Putamen (tissue), 1 donor: Measurements from ENCODE around the gene RNF123.
"Not testable (repeated sequence)": the region's sequence is repeated elsewhere in the genome, so short reads cannot be mapped to it uniquely, and the experiment has no call there.

ENCODE experiments used
- DNase-seq: peaks from one replicate; pipeline ENCODE4 v3.0.0-alpha.2; 2016; ENCODE audit warnings: low spot score

Gene RNF123

DNA sequence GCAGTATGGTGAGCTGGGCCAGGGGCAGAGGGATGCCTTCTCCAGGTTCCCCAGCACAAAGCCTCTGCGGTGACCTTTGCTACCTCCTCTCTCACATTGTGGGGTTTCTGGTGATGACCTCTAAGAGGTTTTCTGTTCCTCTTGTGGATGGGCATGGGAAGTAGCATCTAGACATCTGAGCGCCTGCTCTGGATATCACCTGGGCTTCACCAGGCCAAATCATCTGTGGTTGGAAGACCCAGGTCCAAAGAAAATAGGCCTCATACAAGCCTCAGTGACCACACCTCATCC, 8.2 kb upstream of the RNF123 start:
- no peak for DNase-seq

DNA sequence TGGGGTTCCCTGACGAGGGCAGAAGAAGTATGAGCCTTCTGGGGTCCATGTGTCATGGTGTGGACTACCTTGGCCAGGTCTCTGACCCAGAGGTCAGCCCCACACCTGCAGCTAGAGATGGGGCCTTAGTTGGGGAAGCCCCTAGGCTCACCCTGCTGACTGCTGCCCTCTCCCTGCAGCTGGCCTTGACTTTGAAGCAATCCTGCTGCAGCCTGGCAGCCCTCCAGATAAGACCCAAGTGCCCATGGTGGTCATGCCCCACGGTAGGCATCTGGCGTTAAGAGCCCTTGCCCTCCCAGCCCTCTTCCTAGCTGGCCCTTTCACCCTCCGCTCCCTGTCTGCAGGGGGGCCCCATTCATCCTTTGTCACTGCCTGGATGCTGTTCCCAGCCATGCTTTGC, 7.8 kb upstream of the RNF123 start:
- no peak for DNase-seq

DNA sequence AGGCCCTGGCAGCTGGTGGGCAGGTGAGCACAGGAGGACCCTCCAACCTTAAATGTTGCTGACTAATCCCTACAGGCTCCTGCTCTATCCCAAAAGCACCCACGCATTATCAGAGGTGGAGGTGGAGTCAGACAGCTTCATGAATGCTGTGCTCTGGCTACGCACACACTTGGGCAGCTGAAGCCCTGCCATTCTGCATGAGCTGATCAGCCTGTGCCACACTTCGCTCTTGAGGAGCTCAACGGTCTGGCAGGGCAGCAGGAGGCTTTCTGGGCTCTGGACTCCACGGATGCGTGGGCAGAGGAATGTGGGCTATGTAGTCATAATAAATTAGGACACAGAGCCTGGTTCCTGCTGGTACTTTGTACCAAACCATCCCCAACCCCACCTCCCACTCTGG, 6.2 kb upstream of the RNF123 start:
- DNase-seq: peak; percentile 68

DNA sequence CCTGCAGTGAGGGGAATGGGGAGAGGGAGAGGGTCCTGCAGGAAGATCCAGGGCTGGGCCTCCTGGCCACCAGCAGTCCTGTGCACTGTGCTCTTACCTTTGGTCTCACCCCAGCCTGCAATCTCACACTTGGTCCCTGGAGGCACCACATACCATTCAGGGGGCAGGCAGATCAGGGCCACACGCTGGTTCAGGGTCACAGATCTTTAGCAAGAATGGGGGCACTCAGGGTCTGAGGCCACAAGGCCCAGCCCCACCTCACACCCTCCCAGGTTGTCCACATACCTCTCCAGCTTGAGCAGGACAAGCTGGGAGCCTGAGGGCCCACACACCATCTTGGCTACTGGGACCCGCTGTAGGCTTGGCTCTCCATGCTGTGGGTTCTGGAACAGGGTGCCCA, 4.9 kb upstream of the RNF123 start:
- DNase-seq: not testable (repeated sequence)

DNA sequence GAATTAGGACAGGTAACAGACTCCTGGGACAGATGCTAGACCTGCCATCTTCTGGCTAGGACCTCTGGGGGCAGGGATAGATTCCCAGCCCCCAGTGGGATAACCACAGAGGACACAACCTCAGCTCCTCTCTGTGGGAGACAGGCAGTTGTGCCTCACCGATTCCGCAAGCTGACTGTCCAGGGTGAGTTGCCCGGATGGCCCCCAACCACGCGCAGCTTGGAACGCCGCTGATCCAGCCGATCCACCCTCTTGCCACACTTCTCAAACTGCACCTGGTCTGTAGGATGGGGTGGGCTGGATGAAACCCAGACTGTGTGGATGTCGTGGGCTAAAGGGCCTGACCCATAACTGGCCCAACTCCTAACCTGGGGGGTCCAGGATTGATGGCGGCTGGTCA, 4.3 kb upstream of the RNF123 start:
- not testable (repeated sequence) for DNase-seq

DNA sequence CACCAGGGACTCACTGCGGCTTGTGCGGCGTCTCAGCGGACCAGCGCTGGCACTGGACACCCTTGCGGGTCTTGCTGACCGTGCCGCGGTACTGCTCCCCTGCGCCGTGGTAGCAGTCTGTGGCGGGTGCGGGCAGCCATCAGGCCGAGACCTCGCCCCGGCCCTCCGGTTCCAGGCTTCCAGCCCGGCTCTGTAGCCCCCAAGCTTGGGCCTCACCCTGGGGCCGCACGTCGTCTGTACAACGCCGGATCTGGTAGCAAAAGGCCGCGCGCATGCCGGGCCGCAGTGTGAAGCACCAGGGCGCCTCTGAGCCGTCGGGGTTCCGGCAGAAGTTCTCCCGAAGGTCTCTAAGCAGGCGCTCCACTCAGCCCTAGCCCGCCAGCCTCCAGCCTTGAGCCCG, 3.5 kb upstream of the RNF123 start:
- not testable (repeated sequence) for DNase-seq

DNA sequence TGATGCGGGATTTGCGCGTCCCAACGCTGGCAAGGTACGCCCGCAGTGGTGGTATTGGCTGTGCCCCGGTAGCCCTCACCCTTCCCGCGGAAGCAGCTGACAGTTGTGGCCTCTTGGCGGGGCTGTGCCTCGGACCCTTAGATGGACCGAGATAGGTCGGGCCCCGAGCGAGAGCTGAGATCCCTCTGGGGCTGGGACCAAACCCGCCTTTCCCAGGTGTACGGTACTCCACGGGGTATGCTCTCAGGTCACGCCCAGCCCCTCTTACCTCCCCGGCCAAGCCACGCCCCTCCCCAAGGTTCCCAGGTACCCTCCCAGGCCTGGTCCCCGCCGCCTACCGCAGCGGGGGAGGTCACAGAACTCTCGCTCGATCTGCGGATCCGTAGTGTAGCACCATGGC, 3.0 kb upstream of the RNF123 start:
- DNase-seq: not testable (repeated sequence)

DNA sequence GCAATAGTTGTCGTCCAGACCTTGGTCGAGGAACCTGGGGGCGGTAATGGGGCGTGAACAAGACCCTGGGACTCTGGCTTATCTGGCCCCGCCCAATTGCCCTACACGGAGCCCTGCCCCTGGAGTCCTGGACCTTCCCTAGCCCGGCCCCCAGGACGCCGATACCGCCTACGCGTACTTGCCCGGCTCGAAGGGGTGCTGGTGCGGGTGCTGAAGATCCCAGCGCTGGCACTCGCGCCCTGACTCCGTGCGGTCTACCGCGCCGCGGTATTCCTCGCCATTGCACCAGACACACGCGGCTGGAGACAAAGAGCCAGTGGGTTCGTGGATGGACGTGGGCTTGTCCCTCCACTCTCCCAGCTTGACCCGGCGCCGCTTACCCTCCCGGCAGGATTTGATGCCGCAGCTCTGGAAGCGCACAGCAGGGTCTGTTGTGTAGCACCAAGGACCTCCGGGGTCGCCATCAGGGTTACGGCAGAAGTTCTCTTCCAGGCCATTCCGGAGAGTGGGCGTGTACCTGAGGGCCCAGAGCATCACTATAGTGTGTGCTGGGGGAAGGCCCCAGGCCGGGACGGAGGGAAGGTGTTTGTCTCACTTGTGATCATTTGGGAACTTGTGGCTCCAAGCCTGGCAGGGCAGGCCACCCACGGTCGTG, 2.5 kb upstream of the RNF123 start:
- not testable (repeated sequence) for DNase-seq

DNA sequence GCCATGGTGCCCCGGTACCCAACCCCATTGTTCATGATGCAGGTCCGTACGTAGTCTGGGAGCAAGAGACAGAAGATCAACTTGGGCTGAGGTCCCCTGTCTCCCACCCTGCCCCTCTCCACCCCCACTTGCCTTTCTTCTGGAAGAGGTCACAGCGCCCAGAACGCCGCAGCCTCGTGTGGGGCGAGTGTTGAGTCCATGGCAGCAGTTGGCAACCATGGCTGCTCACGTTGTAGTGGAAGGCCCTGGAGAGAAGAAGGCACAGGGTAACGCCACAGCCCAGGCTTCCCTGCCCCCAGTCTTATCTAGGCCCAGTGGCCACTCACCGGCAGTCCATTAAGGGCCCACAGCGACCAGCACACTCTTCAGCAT, 1.9 kb upstream of the RNF123 start:
- DNase-seq: not testable (repeated sequence)

DNA sequence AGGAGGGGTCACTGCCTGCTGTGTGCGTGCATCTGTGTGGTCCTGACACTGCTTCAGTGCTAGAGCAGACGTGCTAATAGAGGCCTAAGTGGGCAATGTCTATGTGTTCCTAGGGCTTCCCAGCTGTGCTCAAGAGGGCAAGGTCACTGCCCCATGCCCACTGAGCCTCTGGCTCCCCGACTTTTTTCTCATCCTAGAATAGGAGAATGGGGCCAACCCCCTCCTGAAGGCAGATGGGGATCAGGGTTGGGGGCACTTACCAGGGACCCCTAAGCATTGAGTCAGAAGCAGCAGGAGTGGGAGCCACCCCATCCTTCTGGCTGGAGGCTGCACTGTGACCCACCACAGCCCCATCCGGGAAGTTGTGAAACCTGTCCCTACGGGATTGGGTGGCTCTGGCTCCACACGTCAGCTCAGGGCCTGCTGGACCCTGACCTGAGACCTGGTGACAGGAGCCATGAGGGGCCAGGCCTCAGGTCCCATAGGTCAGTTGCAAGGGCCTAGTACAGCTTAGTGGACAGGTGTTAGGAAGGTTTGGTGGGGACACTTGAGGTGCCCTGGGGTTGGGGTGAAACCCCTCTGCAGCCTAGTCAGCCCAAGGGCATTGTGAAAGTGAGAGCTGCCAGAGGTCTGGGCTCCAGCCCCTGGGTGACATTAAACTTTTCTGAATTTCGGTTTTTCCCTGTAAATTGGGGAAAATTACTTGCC, 865 bp upstream of the RNF123 start:
- not testable (repeated sequence) for DNase-seq

DNA sequence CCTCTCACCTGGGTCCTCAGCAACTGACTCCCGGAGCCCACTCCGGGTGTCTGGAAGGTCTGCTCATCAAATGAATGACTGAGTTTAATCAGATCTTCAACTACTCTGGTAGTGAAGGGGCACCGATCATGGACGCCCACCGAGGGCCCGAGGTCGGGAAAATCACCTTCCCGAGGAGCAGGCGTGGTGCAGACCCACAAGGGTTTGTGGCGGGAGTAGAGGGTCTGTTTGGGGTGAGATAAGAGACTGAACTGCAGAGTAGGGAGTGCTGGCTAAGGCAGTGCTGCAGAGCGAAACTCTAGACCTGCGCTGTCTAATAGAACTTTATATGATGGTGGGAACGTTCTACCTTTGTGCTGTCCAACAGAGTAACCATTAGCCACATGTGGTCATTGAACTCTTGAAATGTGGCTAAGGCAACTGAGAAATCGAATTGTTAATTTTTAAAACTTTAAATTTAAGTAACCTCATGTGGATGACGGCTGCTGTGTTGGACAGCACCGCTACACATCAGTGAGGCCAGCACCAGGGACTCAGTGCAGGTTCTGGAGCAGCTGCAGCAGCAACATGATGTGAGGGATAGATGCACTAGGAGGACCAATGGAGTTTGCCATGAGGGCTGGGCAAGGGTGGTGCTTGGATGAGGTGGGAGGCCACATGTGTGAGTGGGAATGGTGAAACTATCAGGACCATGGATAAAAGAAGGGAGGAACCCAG, 709 bp downstream of the RNF123 start:
- not testable (repeated sequence) for DNase-seq

DNA sequence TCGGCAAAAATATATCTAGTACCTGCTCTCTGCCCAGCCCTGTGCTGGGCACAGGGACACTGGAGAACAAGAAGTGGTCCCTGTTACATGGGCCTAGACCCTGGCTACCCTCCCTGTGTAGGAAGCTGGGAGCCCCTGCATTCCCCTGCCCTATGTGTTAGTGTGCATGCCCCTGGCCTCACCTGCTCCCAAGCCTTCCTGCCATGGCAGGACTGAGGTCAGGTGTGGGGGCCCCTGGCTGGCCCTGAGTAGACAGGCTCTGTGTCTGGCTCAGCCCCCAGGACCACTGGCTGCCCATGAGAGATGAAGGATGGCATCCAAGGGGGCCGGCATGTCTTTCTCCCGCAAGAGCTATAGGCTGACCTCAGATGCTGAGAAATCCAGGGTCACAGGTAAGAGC, 1.5 kb downstream of the RNF123 start:
- DNase-seq: not testable (repeated sequence)

DNA sequence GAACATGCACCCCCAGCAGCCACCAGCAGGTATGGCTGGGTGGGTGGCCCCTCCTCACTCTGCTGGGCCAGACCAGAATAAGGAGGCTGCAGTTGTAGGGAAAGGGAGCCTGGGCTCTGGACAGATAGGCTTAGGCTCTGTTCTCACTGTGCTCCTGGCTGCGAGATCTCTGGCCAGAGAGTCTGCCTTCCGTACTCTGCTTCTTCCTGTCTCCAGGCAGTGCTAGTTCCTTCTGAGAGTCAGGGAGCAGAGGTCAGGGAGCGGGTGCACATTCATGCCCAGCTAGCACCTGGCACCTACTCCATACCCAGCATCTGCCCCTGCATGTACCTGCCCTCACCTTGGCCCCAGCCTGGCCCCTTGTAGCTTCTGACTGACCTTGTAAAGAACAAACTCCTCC, 2.1 kb downstream of the RNF123 start:
- DNase-seq: not testable (repeated sequence)

DNA sequence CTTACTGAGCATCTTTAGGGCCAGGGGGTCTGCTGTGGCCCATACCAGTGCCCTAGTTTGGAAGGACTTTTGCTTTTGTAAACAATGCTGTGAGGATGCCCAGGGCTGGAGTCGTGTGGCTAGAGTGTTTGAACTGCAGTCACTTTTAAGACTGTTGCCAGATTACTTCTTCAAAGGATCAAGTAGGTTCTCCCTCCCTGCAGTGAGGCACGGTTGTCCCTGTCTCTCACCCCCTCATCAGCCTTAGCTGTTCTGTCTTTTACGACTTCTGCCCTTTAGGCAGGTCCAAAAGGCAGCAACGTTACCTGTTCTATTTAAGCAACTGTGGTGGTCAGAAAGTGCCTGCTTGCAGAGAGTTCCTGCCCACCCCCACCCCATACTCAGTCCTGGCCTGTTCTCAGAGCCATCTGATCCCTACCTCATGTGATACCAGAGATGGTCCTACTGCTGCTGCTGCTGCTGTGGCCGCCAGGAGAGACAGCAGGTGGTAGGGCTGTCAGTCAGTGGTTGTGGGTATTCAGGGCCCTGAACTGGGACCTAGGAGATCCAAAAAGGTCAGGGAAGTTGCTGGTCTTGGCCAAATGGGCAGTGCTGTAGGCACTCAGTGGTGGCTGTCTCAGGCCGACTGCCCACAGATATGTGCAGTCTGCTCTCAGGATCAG, 5.2 kb downstream of the RNF123 start:
- DNase-seq: not testable (repeated sequence)

DNA sequence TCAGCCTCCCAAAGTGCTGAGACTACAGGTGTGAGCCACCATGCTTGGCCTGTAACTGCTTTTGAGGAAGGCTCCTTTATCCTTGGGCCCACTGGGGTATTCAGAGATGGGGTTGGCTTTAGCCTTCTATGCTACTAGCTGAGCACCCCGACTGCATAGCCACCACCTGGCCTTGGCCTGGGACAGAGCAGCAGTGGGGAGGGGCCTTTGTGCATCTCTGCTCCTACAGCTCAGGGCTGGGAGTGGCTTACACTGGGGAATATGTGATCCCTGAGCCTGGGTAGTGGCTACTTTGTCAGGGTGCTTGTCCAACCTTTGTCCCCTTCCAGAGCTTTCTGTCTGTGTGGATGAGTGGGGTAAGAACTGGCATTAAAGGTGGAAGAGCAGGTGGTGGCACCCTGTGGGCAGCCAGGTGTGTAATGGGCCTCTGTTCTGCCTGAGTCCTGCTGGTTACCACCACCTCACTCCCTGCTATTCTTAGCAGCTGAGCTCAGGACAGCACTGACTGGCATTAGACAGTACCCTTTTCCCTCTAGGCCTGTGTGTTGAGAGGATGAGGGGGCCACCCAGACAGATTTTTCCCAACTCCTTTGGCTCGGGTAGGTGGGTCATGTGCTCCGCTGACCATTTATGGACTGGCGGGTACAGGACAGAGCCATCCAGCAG, 6.1 kb downstream of the RNF123 start:
- not testable (repeated sequence) for DNase-seq

DNA sequence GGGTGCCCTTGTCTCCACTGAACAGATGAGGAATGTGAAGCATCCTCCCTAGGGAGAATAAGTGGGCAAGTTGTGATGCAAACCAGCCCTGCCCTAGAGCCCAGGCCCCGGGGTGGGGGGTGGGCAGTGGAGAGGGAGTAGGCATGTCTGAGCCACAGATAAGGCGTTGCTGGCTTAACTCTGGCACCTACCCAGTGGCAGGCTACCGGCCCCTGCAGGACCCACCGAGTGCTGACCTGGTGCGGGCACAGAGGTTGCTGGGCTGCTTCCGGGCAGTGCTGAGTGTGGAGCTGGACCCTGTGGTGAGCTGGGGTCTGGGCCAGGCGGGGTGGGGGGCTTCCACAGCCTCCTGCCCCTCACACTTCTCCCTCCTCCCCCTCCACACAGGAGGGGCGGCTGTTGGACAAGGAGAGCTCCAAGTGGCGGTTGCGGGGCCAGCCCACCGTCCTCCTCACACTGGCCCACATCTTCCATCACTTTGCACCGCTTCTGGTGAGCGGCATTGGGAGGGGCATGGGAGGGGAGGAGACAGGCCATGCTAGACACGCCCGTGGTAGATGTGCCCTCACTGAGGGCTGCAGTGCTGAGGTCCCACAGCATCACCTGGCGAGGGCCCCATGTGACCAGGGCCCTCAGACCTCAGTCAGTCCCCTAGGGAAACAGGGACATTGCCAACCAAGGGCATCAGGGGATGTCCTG, 10.1 kb downstream of the RNF123 start:
- no peak for DNase-seq

DNA sequence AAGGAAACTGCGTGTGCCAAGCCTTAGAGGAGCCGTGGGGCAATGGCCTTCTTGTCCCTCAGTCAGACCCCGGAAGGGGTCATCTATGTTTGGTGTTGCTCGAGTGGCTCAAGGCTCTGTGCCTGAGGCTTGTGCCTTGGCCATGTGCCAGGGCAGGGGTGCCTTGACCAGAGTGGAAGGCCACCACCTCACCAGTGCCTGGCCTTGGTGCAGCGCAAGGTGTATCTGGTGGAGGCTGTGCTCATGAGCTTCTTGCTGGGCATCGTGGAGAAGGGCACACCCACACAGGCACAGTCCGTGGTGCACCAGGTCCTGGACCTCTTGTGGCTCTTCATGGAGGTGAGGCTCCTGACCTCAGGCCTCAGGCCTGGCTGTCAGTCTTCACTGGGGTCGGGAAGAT, 10.7 kb downstream of the RNF123 start:
- DNase-seq: no peak

DNA sequence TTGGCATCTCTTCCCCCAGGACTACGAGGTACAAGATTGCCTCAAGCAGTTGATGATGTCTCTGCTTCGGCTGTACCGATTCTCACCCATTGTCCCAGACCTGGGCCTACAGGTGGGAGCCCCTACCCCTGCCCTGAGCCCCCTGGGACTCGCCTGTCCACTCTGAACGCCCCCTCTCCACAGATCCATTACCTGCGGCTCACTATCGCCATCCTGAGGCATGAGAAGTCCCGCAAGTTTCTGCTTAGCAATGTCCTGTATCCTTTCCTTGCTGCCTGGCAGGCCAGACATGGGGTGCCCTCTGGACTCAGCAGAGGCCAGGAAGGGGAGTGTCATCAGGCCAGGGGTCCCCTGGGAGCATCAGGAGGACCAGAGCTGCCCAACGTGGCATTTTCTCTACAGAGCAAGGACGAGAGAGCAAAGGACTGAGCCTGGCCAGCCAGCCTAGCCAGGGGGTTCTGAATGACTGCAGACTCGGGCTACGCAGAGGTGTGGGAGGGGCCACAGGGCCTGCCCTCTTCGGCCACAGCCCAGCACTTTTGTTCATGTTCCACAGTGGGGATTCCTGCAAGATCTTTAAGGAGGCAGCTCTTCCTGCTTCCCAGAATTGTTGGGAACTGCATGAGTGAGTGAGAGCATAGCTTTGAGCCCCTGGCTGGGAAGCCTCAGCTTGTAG, 11.2 kb downstream of the RNF123 start:
- no peak for DNase-seq

DNA sequence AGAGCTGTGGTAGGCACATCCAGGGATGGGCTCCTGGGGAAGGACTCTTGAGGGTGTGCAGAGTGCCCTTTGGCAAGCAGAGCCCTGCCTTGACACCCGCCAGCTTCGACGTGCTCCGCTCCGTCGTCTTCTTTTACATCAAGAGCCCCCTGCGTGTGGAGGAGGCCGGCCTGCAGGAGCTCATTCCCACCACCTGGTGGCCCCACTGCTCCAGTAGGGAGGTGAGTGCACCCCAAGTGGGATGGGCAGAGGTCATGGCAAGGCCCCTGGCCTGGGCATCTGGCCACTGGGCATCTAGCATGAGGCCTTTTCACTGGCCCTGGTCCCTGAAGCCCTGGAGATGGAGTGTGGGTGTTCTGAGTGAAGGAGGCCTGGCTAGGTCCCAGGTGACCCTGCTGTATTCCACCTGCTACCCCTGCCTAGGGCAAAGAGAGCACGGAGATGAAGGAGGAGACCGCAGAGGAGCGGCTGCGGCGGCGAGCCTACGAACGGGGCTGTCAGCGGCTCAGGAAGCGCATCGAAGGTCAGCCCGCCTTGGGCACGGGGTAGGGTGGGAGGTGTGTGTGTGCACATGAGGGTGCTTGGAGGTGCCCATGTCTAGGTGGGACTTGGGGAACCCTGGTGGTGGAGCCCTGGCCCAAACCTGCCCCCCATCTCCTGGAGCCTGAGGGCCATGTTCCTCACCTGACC, 12.2 kb downstream of the RNF123 start:
- no peak for DNase-seq

DNA sequence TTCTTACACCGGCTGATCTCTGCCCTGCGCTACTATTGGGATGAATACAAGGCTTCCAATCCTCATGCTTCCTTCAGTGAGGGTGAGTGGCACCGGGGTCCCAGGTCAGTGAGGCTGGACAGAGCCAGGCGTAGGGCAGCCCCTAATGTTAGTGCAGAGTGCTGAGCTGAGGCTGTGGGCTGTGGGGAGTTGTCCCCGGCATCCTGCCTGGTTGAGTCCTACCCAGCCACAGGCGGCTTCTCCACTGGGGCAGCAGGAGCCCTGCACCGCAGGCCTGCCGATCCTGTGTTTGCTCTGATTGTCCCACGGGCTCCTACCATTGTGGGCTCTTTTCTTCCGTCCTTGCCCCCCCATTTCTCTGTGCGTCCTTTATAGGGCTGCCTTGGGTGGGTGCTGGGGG, 13.3 kb downstream of the RNF123 start:
- DNase-seq: no peak
